Natural killer cell treated with Interleukin-12 subunit alpha and Interleukin-12 subunit beta and Interleukin-15 and Interleukin-18, amount 100 ng/mL, for 72 hours (primary cell): ENCODE results near the gene FBRSL1. TPM values are rescaled to one million over a fixed set of nuclear protein-coding genes. Genes with fewer than 3 reads are reported as not detected.

Experiments used
- ATAC-seq, 2 donors: fragments of 150-1000 bp; cut with Tn5 transposase in 1 of 2; sonication (Bioruptor Pico), chemical (Tn5 transposase) in 1 of 2; 2 replicates each; pipeline ENCODE4 v1.10.0; 2021
- DNase-seq: peaks from one replicate; pipeline ENCODE4 v3.0.0; 2022; ENCODE audit warnings: low spot score
- H3K27ac Mint-ChIP-seq, 2 donors: 1 replicate in 1 of 2; 2 replicates in 1 of 2; pipeline ENCODE4 v1.8.0; 2022; ENCODE audit warnings: mixed read lengths in 2 of 2, mild to moderate bottlenecking in 1 of 2, moderate library complexity in 1 of 2
- H3K27me3 Mint-ChIP-seq, 2 donors: 1 replicate in 1 of 2; 2 replicates in 1 of 2; pipeline ENCODE4 v1.8.0; 2022; ENCODE audit warnings: mixed read lengths in 2 of 2
- H3K36me3 Mint-ChIP-seq: one replicate; pipeline ENCODE4 v1.8.0; 2022; ENCODE audit warnings: mixed read lengths
- H3K4me1 Mint-ChIP-seq, 2 donors: 1 replicate in 1 of 2; 2 replicates in 1 of 2; pipeline ENCODE4 v1.8.0; 2022; ENCODE audit warnings: low read depth in 2 of 2, mixed read lengths in 2 of 2, mild to moderate bottlenecking in 1 of 2
- H3K4me3 Mint-ChIP-seq: one replicate; pipeline ENCODE4 v1.8.0; 2022; ENCODE audit warnings: mixed read lengths
- H3K9me3 Mint-ChIP-seq: 2 replicates; pipeline ENCODE4 v1.8.0; 2022; ENCODE audit warnings: mixed read lengths
- total RNA-seq, 2 donors: library from RNA; stranded (reverse); gene quantifications; one replicate each; pipeline ENCODE4 v1.2.3, GENCODE V29; 2022

Gene FBRSL1
- total RNA-seq, 2 donors from 2014 or later, result 38.0 to 91.5 TPM

DNA sequence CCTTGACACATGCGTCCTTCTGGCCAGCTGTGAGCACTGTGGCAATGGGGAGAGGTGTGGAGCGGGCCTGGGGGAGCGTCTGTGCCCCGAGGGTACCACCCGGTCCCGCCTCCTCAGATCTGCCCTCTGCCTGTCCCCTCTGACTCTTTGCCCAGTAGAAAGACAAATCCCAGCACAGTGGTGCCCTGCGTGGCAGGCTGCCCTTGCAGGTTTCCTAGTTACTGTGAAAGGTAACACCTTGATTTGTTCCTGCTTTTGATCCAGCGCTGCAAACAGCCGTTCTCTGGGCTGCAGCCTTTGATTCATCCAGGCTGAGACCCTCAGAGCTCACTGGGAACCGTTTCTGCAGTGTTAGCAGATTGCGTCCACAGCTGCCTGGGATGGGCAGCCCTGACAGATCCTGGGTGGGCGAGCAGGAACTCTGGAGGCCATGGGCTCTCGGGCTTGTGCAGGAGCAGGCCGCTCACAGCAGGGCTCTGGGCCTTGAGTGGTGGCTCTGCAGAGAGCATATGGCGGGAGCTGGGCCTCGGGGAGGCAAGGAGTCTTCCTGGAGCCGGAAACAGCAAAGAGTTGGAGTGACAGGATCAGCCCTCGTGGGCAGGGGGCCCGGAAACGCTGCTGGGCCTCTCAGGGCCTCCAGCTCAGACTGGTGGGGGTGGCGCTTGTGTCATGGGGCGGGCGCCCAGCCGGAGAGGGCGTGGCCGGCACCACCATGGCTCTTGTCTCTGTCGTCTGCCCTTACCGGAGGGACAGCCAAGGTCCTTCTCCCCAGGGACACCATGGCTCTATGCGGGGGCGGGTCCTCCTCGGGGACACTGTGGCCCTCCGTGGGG is 16.6 kb downstream of the FBRSL1 start:
- Mint-ChIP-seq H3K27ac (peak overlapping the region in 1 of 2 donors; percentile 83), H3K4me3 (peak overlapping the region; percentile 25), H3K4me1 (peaks cover 20 to 32% of the 10 kb centered on the region in 2 donors), H3K9me3 (no peaks in the 10 kb centered on the region), H3K36me3 (no peaks in the 10 kb centered on the region), H3K27me3 (no peaks in the 10 kb centered on the region)
- DNase-seq, result peak; percentile 80
- ATAC-seq, result peak; percentile 84 to 85

GRCh38 chr12:132507161-132507538 is 17.2 kb downstream of the FBRSL1 start:
- no peaks in the 10 kb centered on the region for H3K9me3 Mint-ChIP-seq
- no peak overlapping the region for H3K27ac Mint-ChIP-seq
- no peaks in the 10 kb centered on the region for H3K27me3 Mint-ChIP-seq
- no peak overlapping the region for H3K4me3 Mint-ChIP-seq
- H3K36me3 Mint-ChIP-seq, result no peaks in the 10 kb centered on the region
- ATAC-seq (no peak), DNase-seq (no peak)
- H3K4me1 Mint-ChIP-seq, result peaks cover 14 to 27% of the 10 kb centered on the region in 2 donors

GRCh38 chr12:132507656-132508490 is 17.9 kb downstream of the FBRSL1 start:
- Mint-ChIP-seq H3K36me3 (no peaks in the 10 kb centered on the region), H3K27me3 (no peaks in the 10 kb centered on the region), H3K9me3 (no peaks in the 10 kb centered on the region), H3K27ac (no peak overlapping the region), H3K4me1 (peaks cover 14 to 25% of the 10 kb centered on the region in 2 donors), H3K4me3 (no peak overlapping the region)
- no peak for DNase-seq
- ATAC-seq, result no peak

DNA sequence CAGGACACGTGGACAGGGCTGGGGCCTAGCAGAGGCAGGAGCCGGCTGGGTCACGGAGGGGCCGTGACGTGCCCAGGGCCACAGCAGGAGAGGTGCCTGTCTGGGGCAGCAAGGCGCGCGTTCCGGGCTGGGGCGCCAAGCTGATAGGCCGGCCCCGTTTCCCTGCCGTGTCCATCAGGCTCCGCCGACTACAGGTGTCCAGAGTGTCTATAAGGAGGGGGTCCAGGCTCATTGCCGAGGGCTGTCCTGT is 18.5 kb downstream of the FBRSL1 start:
- H3K27ac Mint-ChIP-seq, result no peak overlapping the region
- no peak for DNase-seq
- no peak for ATAC-seq
- no peaks in the 10 kb centered on the region for H3K27me3 Mint-ChIP-seq
- H3K9me3 Mint-ChIP-seq, result no peaks in the 10 kb centered on the region
- no peak overlapping the region for H3K4me3 Mint-ChIP-seq
- H3K36me3 Mint-ChIP-seq, result no peaks in the 10 kb centered on the region
- peaks cover 10 to 27% of the 10 kb centered on the region in 2 donors for H3K4me1 Mint-ChIP-seq

DNA sequence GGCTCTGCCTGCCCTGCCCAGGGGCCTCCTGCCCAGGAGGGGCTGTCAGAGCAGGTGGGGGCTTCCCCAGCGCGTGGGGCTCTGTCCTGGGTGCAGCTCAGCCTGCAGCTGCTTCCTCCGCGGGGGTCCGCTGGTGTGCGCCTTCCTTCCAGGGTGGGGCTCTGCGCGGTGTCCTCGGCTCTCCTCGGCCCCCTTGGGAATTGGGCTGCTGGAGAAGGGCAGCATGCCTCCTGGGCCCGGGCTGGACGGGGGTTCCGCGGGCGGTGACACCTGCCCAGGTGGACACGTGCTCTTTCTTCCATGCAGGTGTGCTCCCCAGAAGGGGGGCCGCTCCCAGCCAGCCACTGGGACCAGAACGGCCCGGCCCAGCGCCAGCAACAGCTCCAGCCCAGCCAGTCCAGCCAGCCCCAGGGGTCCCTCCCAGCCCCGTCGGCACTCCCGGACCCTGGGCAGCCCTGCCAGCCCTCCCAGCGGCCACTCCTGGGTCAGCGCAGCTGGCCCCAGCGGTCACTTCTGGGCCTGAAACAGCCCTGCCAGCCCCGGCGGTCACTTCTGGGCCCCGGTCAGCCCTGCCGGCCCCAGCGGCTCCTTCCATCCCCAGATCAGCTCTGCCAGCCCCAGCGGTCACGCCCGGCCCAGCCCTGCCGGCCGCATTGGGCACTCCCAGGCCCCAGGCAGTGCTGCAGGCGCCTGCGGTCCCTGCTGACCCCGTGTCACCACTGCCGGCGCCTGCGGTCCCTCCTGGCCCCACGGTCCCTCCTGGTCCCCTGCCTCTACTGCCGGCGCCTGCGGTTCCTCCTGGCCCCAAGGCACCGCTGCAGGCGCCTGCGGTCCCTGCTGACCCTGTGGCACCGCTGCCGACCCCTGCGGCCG is 19.1 kb downstream of the FBRSL1 start:
- ATAC-seq, result no peak
- Mint-ChIP-seq H3K9me3 (no peaks in the 10 kb centered on the region), H3K27ac (no peak overlapping the region), H3K36me3 (no peaks in the 10 kb centered on the region), H3K27me3 (no peaks in the 10 kb centered on the region), H3K4me3 (no peak overlapping the region), H3K4me1 (peaks cover 4 to 26% of the 10 kb centered on the region in 2 donors)
- DNase-seq, result no peak

DNA sequence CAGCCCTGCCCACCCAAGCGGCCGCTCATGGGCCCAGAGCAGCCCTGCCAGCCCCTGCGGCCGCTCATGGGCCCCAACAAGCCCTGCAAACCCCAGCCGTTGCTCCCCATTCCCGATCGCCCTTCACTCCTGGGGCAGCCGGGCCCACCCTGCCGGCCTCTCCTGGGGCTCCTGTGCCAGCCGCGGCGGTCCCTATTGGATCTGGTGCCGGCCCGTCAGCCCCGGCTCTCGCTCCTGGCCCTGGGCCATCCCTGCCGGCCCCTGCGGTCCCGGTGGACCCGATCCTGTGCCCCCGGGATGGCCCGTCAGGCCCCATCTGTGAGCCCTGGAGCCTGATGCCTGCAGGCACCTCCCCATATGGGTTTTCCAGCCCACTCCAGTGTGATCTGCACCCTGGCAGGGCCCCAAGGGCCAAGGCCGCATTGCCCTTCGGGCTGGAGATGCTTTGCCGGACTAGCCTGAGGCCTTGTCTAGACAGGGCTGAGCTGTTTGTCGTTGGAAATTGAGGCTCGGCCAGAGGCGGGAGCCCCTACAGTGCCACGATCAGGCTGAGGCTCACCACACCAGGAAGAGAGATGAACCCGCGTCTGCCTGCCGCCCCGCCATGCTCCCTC is 20.3 kb downstream of the FBRSL1 start:
- no peaks in the 10 kb centered on the region for H3K36me3 Mint-ChIP-seq
- no peak for DNase-seq
- no peaks in the 10 kb centered on the region for H3K9me3 Mint-ChIP-seq
- ATAC-seq, result no peak
- H3K4me3 Mint-ChIP-seq, result no peak overlapping the region
- peaks cover 4 to 25% of the 10 kb centered on the region in 2 donors for H3K4me1 Mint-ChIP-seq
- H3K27ac Mint-ChIP-seq, result no peak overlapping the region
- no peaks in the 10 kb centered on the region for H3K27me3 Mint-ChIP-seq

GRCh38 chr12:132510746-132511477 is 21.0 kb downstream of the FBRSL1 start:
- Mint-ChIP-seq H3K27ac (no peak overlapping the region), H3K4me1 (peaks cover 4 to 19% of the 10 kb centered on the region in 2 donors), H3K4me3 (no peak overlapping the region), H3K36me3 (no peaks in the 10 kb centered on the region), H3K27me3 (no peaks in the 10 kb centered on the region), H3K9me3 (no peaks in the 10 kb centered on the region)
- DNase-seq, result no peak
- ATAC-seq, result no peak

DNA sequence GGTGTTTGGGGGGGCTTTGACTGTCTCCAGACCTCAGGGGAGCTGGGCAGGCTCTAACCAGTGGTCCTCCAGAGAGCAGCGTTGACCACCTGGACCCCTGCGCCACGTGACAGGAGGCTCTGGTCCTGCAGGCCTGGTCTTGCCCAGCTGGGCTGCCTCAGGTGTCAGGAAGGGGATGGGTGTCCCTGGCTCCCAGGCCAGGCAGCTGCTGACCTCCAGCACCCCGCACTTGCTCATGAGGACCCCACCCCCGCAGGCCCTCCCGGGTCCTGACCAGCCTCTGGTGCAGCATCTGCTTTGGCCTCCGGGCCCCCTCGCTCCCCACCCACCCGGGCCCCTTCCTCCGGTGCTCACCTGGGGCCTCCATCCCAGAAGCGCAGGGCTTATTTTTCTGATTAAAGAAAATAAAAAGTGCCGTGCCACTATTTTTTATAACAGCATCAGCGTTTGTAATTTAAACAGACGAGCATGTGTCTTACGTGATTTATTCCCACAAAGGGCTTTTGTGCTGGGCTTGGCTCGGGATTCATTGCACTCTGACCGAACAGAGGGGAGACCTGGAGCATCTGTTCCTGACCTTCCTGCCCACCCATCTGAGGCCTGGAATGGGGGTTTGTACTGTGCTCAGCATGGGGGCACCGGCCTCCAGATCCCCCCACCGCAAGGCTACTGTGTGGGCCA is 21.7 kb downstream of the FBRSL1 start:
- ATAC-seq (no peak), DNase-seq (no peak)
- peaks cover under 1 to 11% of the 10 kb centered on the region in 2 donors for H3K4me1 Mint-ChIP-seq
- H3K27me3 Mint-ChIP-seq, result no peaks in the 10 kb centered on the region
- H3K9me3 Mint-ChIP-seq, result no peaks in the 10 kb centered on the region
- H3K27ac Mint-ChIP-seq, result no peak overlapping the region
- H3K36me3 Mint-ChIP-seq, result no peaks in the 10 kb centered on the region
- no peak overlapping the region for H3K4me3 Mint-ChIP-seq

DNA sequence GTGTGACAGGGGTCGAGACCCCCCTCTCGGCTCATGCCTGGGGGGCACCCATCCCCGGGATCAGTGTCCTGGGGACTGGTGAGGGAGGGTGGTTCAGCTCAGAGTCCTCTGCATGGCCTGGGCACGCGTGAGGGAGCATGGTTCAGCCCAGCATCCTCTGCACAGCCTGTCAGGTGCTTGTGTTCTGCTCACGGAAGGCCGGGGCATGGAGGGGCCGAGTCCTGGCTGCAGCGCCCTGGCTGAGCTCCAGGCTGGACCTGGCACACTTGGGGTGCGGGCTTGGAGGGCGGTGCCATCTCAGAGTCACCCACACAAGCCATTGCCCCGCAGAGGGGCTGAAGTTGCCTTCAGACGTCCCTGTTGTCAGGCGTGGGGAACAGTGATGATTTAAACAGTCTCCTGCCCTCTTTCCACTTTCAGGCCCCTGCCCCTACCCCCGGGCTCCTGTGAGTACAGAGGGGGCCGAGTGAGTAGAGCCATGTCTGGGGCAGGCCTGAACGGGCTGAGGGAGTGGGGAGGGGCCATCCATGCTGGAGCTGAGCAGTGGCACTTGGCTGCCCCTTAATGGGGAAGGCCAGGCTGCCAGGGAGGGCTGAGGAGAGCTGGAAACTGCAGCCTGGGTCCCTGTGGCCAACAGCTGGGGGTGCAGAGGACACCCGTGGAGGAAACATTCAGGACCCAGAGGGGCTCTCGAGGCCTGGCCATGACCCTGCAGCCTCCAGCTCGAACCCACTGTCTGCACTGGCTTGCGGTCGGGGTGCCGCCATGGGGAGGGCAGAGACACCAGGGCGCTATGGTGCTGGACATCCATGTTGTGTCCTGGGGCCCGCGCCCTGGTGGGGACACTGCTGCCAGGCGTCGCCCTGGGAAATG is 22.5 kb downstream of the FBRSL1 start:
- no peaks in the 10 kb centered on the region for H3K9me3 Mint-ChIP-seq
- H3K4me1 Mint-ChIP-seq, result peaks cover 0 to 6% of the 10 kb centered on the region in 2 donors
- ATAC-seq, result no peak
- H3K27ac Mint-ChIP-seq, result peak overlapping the region in 1 of 2 donors; percentile 56
- H3K4me3 Mint-ChIP-seq, result no peak overlapping the region
- no peaks in the 10 kb centered on the region for H3K36me3 Mint-ChIP-seq
- H3K27me3 Mint-ChIP-seq, result no peaks in the 10 kb centered on the region
- DNase-seq, result no peak

DNA sequence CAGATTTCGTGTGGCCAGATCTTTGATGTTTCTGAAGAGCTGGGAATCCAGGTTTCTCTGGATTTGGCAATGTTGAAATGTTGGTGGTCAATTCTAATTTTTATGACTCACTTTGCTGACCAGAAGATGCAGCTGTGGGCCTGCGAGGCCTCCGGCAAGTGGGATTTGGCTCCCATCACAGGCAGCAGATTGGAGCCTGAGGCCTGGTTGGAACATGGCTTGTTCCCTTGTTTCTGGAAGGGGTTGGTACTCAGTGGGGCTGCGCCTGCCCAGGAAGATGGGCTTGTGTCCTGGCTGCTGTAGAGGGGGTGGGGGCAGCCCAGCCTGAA is 23.1 kb downstream of the FBRSL1 start:
- no peak for DNase-seq
- Mint-ChIP-seq H3K9me3 (peaks cover 1% of the 10 kb centered on the region), H3K27ac (peak overlapping the region in 1 of 2 donors; percentile 56), H3K4me1 (peaks cover 2 to 6% of the 10 kb centered on the region in 2 donors), H3K36me3 (peaks cover 2% of the 10 kb centered on the region), H3K27me3 (no peaks in the 10 kb centered on the region), H3K4me3 (no peak overlapping the region)
- ATAC-seq, result no peak

DNA sequence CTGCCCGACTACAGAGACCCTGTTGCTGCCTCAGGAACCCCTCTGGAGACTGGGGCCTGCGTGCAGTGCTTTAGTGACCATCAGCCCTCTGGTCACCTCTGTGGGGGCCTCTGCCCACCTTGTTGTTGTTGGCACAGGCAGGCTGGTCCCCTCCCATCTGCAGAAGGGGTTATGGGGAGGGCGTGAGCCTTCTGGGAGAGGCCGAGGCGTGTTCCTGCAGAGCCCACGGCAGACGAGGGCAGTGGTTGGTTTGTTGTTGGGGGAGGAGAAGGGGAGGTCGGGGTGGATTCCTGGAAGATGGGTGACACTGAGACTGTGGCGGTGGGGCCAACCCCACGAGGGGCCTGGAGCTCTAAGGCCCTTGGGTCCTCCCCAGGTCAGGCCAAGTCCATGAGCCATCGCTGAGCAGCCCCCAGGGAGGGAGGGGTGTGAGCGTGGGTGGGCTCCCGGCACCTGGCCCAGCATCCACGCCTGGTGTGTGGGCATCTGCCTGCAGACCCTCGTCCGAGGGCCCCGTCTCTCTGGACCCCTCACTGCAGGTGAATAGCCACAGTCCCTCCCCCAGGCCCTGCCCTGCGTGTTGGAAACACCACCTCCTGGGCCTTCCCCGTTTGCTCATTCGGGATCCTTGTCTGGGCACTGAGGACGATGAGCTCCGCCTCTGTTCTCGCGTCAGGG is 23.6 kb downstream of the FBRSL1 start:
- DNase-seq, result no peak
- H3K4me3 Mint-ChIP-seq, result no peak overlapping the region
- peaks cover 7% of the 10 kb centered on the region for H3K9me3 Mint-ChIP-seq
- H3K36me3 Mint-ChIP-seq, result peaks cover 8% of the 10 kb centered on the region
- H3K4me1 Mint-ChIP-seq, result peaks cover 7 to 12% of the 10 kb centered on the region in 2 donors
- no peaks in the 10 kb centered on the region for H3K27me3 Mint-ChIP-seq
- no peak for ATAC-seq
- H3K27ac Mint-ChIP-seq, result peak overlapping the region in 1 of 2 donors; percentile 56
